H9 (cell line): ENCODE measurements around the gene LRP5. TPM values are rescaled to one million over a fixed set of nuclear protein-coding genes. Genes with fewer than 3 reads are reported as not detected.

Source experiments
- DNase-seq: peaks from one replicate; pipeline ENCODE4 v3.0.0-alpha.2; 2017
- H2AFZ ChIP-seq: one replicate; pipeline ENCODE4 v1.6.1; 2013; ENCODE audit warnings: mild to moderate bottlenecking, low read length, control low read depth, moderate library complexity
- H2AK5ac ChIP-seq: 2 replicates; pipeline ENCODE4 v1.6.1; 2013; ENCODE audit warnings: low read length, control low read depth, mixed read lengths; ENCODE audit not compliant: insufficient read length
- H2BK120ac ChIP-seq: one replicate; pipeline ENCODE4 v1.6.1; 2013; ENCODE audit warnings: low read depth, mild to moderate bottlenecking, low read length, control low read depth, inconsistent platforms; ENCODE audit not compliant: poor library complexity, severe bottlenecking
- H2BK12ac ChIP-seq: 2 replicates; pipeline ENCODE4 v1.6.1; 2013; ENCODE audit warnings: low read length, control low read depth, mixed read lengths, low read depth; ENCODE audit not compliant: insufficient read length
- H2BK15ac ChIP-seq: 2 replicates; pipeline ENCODE4 v1.6.1; 2013; ENCODE audit warnings: low read depth, low read length, control low read depth
- H2BK20ac ChIP-seq: one replicate; pipeline ENCODE4 v1.6.1; 2013; ENCODE audit warnings: low read depth, mild to moderate bottlenecking, low read length, control low read depth, inconsistent platforms; ENCODE audit not compliant: poor library complexity, severe bottlenecking
- H2BK5ac ChIP-seq: 2 replicates; pipeline ENCODE4 v1.6.1; 2013; ENCODE audit warnings: low read length, control low read depth, mixed read lengths; ENCODE audit not compliant: insufficient read length
- H3K14ac ChIP-seq: 2 replicates; pipeline ENCODE4 v1.6.1; 2013; ENCODE audit warnings: low read length, control low read depth; ENCODE audit not compliant: insufficient read depth
- H3K18ac ChIP-seq: 2 replicates; pipeline ENCODE4 v1.6.1; 2013; ENCODE audit warnings: low read depth, mild to moderate bottlenecking, mixed read lengths, low read length, control low read depth; ENCODE audit not compliant: insufficient read length
- H3K23ac ChIP-seq: 2 replicates; pipeline ENCODE4 v1.6.1; 2013; ENCODE audit warnings: low read length, control low read depth, mixed read lengths, low read depth; ENCODE audit not compliant: insufficient read length
- H3K23me2 ChIP-seq: 2 replicates; pipeline ENCODE4 v1.6.1; 2013; ENCODE audit warnings: low read depth, mild to moderate bottlenecking, mixed read lengths, low read length, control low read depth; ENCODE audit not compliant: insufficient read length, poor library complexity, severe bottlenecking
- H3K27ac ChIP-seq: 2 replicates; pipeline ENCODE4 v1.5.1; 2013; ENCODE audit warnings: low read length, control low read depth, mixed read lengths, low read depth; ENCODE audit not compliant: insufficient read length
- H3K27me3 ChIP-seq: 2 replicates; pipeline ENCODE4 v1.6.1; 2013; ENCODE audit warnings: low read length, control low read depth, inconsistent platforms; ENCODE audit not compliant: insufficient read depth
- H3K4ac ChIP-seq: 2 replicates; pipeline ENCODE4 v1.6.1; 2013; ENCODE audit warnings: low read depth, mild to moderate bottlenecking, control low read depth, inconsistent platforms, low read length, moderate library complexity
- H3K4me1 ChIP-seq: 2 replicates; pipeline ENCODE4 v1.6.1; 2013; ENCODE audit warnings: low read length, control low read depth, inconsistent platforms; ENCODE audit not compliant: insufficient read depth
- H3K4me2 ChIP-seq: 2 replicates; pipeline ENCODE4 v1.6.1; 2013; ENCODE audit warnings: low read length, control low read depth, mixed read lengths; ENCODE audit not compliant: insufficient read length, insufficient read depth
- H3K56ac ChIP-seq: 2 replicates; pipeline ENCODE4 v1.6.1; 2013; ENCODE audit warnings: low read depth, mild to moderate bottlenecking, mixed read lengths, low read length, control low read depth; ENCODE audit not compliant: insufficient read length
- H3K79me1 ChIP-seq: 2 replicates; pipeline ENCODE4 v1.6.1; 2013; ENCODE audit warnings: low read depth, mild to moderate bottlenecking, moderate library complexity, low read length, control low read depth, inconsistent platforms; ENCODE audit not compliant: insufficient read depth, poor library complexity, severe bottlenecking
- H3K79me2 ChIP-seq: 2 replicates; pipeline ENCODE4 v1.6.1; 2013; ENCODE audit warnings: low read length, control low read depth, inconsistent platforms; ENCODE audit not compliant: insufficient read depth
- H3K9ac ChIP-seq: 2 replicates; pipeline ENCODE4 v1.6.1; 2013; ENCODE audit warnings: low read length, control low read depth, mixed read lengths; ENCODE audit not compliant: insufficient read length; ENCODE audit errors: extremely low read depth
- H3K9me3 ChIP-seq: one replicate; pipeline ENCODE4 v1.6.1; 2013; ENCODE audit warnings: low read depth, low read length, inconsistent platforms; ENCODE audit not compliant: control insufficient read depth
- H3T11ph ChIP-seq: one replicate; pipeline ENCODE4 v1.6.1; 2013; ENCODE audit warnings: mild to moderate bottlenecking, low read length, control low read depth, inconsistent platforms
- H4K20me1 ChIP-seq: one replicate; pipeline ENCODE4 v1.6.1; 2013; ENCODE audit not compliant: control insufficient read depth, insufficient read length, insufficient read depth
- H4K5ac ChIP-seq: 2 replicates; pipeline ENCODE4 v1.6.1; 2013; ENCODE audit warnings: low read depth, mild to moderate bottlenecking, mixed read lengths, low read length, control low read depth; ENCODE audit not compliant: insufficient read length
- H4K8ac ChIP-seq: replicated peaks from 2 replicates; pipeline ENCODE4 v1.6.1; 2013; ENCODE audit warnings: low read length, control low read depth, mixed read lengths, low read depth; ENCODE audit not compliant: insufficient read length
- H4K91ac ChIP-seq: 2 replicates; pipeline ENCODE4 v1.6.1; 2013; ENCODE audit warnings: low read depth, mild to moderate bottlenecking, moderate library complexity, mixed read lengths, low read length, control low read depth; ENCODE audit not compliant: insufficient read length
- H3K27ac Mint-ChIP-seq, 3 experiments: 2 replicates in 2 of 3; 3 replicates in 1 of 3; pipeline ENCODE4 v1.8.0; 2020 to 2021; ENCODE audit warnings: mixed read lengths in 3 of 3, mild to moderate bottlenecking in 1 of 3, moderate library complexity in 1 of 3
- H3K27me3 Mint-ChIP-seq: 2 replicates; pipeline ENCODE4 v1.8.0; 2021; ENCODE audit warnings: low read depth, mild to moderate bottlenecking, moderate library complexity, mixed read lengths
- H3K36me3 Mint-ChIP-seq, 3 experiments: 2 replicates in 2 of 3; 3 replicates in 1 of 3; pipeline ENCODE4 v1.8.0; 2020 to 2021; ENCODE audit warnings: low read depth in 3 of 3, mixed read lengths in 3 of 3; ENCODE audit not compliant: insufficient read depth in 1 of 3
- H3K4me1 Mint-ChIP-seq, 2 experiments: 2 replicates each; pipeline ENCODE4 v1.8.0; 2020; ENCODE audit warnings: mixed read lengths in 2 of 2
- H3K4me3 Mint-ChIP-seq, 2 experiments: 2 replicates in 1 of 2; 3 replicates in 1 of 2; pipeline ENCODE4 v1.8.0; 2020 to 2021; ENCODE audit warnings: mild to moderate bottlenecking in 2 of 2, mixed read lengths in 2 of 2, moderate library complexity in 1 of 2
- H3K9me3 Mint-ChIP-seq, 2 experiments: 2 replicates in 1 of 2; 3 replicates in 1 of 2; pipeline ENCODE4 v1.8.0; 2020; ENCODE audit warnings: mild to moderate bottlenecking in 2 of 2, mixed read lengths in 2 of 2, moderate library complexity in 1 of 2
- WGBS: extraction: QIAGEN DNeasy Blood & Tissue Kit; methylation state at CpG from one replicate; pipeline ENCODE4 v1.1.7; 2013; ENCODE audit warnings: missing lambda C conversion rate, low lambda C conversion rate, mixed read lengths; ENCODE audit not compliant: insufficient read length; ENCODE audit errors: extremely low coverage; 5-methylcytosine and 5-hydroxymethylcytosine counted together
- total RNA-seq: library from RNA; stranded (reverse); gene quantifications from 2 replicates; pipeline ENCODE4 v1.2.1, GENCODE V29; 2021
- TF ChIP-seq, protein P1 (sequence below): fragments of 200-600 bp; sonication (generic); conservative IDR thresholded peaks from 3 replicates; pipeline ENCODE4 v1.8.0; 2021; ENCODE audit warnings: antibody characterized with exemption, mild to moderate bottlenecking

The LRP5 gene
- total RNA-seq, 1 experiment from 2014 or later, result 38.4 TPM

DNA sequence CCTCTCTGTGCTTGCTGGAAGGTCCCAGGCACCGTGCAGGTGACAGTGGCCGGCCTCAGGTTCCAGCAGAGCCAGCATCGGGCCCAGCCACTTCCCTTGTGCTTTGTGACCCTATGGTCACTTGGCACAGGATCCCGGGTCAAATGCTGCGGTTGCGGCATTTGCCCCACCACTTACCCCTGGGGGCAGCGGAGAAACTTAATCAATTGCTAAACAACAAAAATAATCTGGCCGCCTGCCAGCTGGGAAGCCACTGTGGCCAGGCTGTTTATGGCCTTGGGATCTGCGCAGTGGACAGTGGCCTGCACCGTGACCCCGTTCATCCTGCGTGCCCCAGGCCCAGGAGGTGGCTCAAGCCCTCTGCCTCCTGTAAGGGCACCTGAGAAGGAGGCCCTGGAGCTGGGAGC lies 65.0 kb downstream of the LRP5 start:
- H3K79me2 ChIP-seq, result no peaks in the 10 kb centered on the region
- no peak for DNase-seq
- no peak overlapping the region for H3K4me2 ChIP-seq
- no peak overlapping the region for H3K9ac ChIP-seq
- Mint-ChIP-seq H3K36me3 (peaks cover 0 to 3% (median 3%) of the 10 kb centered on the region in 3 experiments; a peak in 5 of 7 replicates), H3K9me3 (no peaks in the 10 kb centered on the region), H3K27me3 (no peaks in the 10 kb centered on the region), H3K27ac (no peak overlapping the region), H3K4me3 (no peak overlapping the region), H3K4me1 (peaks cover 9 to 18% of the 10 kb centered on the region in 2 experiments)
- no peak overlapping the region for H3T11ph ChIP-seq
- no peak overlapping the region for H3K4ac ChIP-seq
- no peak overlapping the region for H2BK12ac ChIP-seq
- H4K91ac ChIP-seq, result no peak overlapping the region
- H3K23ac ChIP-seq, result no peak overlapping the region
- H3K27ac ChIP-seq, result no peak overlapping the region
- H3K23me2 ChIP-seq, result no peaks in the 10 kb centered on the region
- H4K8ac ChIP-seq, result no peak overlapping the region
- H3K4me1 ChIP-seq, result no peaks in the 10 kb centered on the region
- no peak overlapping the region for H3K18ac ChIP-seq
- H3K27me3 ChIP-seq, result no peaks in the 10 kb centered on the region
- no peak overlapping the region for H2AFZ ChIP-seq
- H4K5ac ChIP-seq, result no peak overlapping the region
- H2BK5ac ChIP-seq, result no peak overlapping the region
- no peaks in the 10 kb centered on the region for H3K9me3 ChIP-seq
- H2BK15ac ChIP-seq, result no peak overlapping the region
- H2BK20ac ChIP-seq, result no peak overlapping the region
- TF ChIP-seq, protein P1, sequence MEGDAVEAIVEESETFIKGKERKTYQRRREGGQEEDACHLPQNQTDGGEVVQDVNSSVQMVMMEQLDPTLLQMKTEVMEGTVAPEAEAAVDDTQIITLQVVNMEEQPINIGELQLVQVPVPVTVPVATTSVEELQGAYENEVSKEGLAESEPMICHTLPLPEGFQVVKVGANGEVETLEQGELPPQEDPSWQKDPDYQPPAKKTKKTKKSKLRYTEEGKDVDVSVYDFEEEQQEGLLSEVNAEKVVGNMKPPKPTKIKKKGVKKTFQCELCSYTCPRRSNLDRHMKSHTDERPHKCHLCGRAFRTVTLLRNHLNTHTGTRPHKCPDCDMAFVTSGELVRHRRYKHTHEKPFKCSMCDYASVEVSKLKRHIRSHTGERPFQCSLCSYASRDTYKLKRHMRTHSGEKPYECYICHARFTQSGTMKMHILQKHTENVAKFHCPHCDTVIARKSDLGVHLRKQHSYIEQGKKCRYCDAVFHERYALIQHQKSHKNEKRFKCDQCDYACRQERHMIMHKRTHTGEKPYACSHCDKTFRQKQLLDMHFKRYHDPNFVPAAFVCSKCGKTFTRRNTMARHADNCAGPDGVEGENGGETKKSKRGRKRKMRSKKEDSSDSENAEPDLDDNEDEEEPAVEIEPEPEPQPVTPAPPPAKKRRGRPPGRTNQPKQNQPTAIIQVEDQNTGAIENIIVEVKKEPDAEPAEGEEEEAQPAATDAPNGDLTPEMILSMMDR, result no peak
- no peak overlapping the region for H3K56ac ChIP-seq
- H4K20me1 ChIP-seq, result no peaks in the 10 kb centered on the region
- no CpG with 5 or more reads among the region's 12 CpGs for WGBS
- H2BK120ac ChIP-seq, result no peak overlapping the region
- H2AK5ac ChIP-seq, result no peak overlapping the region
- no peak overlapping the region; the same call in 1 of the 2 replicates for H3K14ac ChIP-seq
- no peaks in the 10 kb centered on the region for H3K79me1 ChIP-seq
